HEK293T (cell line): ENCODE measurements around the gene TMPRSS11D.

Experiments
- BHLHE40 ChIP-seq: fragments of 450-650 bp; IDR thresholded peaks from 2 replicates; pipeline ENCODE4 v1.6.1; 2016; ENCODE audit warnings: mild to moderate bottlenecking, moderate library complexity, borderline replicate concordance
- ELF4 ChIP-seq: fragments of 450-650 bp; IDR thresholded peaks from 2 replicates; pipeline ENCODE4 v1.6.1; 2017; ENCODE audit warnings: antibody characterized with exemption
- FOXM1 ChIP-seq: fragments of 450-650 bp; IDR thresholded peaks from 2 replicates; pipeline ENCODE4 v1.6.1; 2017; ENCODE audit warnings: mild to moderate bottlenecking, borderline replicate concordance
- LEF1 ChIP-seq: fragments of 450-650 bp; IDR thresholded peaks from 2 replicates; pipeline ENCODE4 v1.6.1; 2017; ENCODE audit warnings: mild to moderate bottlenecking, borderline replicate concordance
- SUZ12 ChIP-seq: fragments of 450-650 bp; IDR thresholded peaks from 2 replicates; pipeline ENCODE4 v1.6.1; 2016; ENCODE audit warnings: mild to moderate bottlenecking
- TARDBP ChIP-seq: fragments of 450-650 bp; IDR thresholded peaks from 2 replicates; pipeline ENCODE4 v1.6.1; 2016

- TF ChIP-seq BHLHE40 (no peak), FOXM1 (no peak), SUZ12 (no peak), ELF4 (no peak), TARDBP (no peak), LEF1 (no peak)
These were observed 38.9 kb upstream of the TMPRSS11D start for GRCh38 chr4:67922697-67923096.
